ENCODE data around the gene MT1X.
"Not testable (repeated sequence)": the region's sequence is repeated elsewhere in the genome, so short reads cannot be mapped to it uniquely, and the experiment has no call there.

Gene MT1X

GRCh38 chr16:56672761-56673536 is 9.3 kb upstream of the MT1X start:
- Histone ChIP-seq H3K9me3 (no peaks in the 10 kb centered on the region), H3K27me3 (peaks cover 3 to 72% of the 10 kb centered on the region in 2 donors), H3K4me1 (peaks cover 0 to 27% (median 18%) of the 10 kb centered on the region in 4 donors), H3K36me3 (no peaks in the 10 kb centered on the region), H3K27ac (no peak overlapping the region), H3K4me3 (no peak overlapping the region)
- TF ChIP-seq, protein P1, sequence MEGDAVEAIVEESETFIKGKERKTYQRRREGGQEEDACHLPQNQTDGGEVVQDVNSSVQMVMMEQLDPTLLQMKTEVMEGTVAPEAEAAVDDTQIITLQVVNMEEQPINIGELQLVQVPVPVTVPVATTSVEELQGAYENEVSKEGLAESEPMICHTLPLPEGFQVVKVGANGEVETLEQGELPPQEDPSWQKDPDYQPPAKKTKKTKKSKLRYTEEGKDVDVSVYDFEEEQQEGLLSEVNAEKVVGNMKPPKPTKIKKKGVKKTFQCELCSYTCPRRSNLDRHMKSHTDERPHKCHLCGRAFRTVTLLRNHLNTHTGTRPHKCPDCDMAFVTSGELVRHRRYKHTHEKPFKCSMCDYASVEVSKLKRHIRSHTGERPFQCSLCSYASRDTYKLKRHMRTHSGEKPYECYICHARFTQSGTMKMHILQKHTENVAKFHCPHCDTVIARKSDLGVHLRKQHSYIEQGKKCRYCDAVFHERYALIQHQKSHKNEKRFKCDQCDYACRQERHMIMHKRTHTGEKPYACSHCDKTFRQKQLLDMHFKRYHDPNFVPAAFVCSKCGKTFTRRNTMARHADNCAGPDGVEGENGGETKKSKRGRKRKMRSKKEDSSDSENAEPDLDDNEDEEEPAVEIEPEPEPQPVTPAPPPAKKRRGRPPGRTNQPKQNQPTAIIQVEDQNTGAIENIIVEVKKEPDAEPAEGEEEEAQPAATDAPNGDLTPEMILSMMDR (IDR thresholded peaks at IDR 0.05), result no peak
- intact Hi-C loops (cut with DNase I; ENCODE audit: low total_unique reads), result no loop called here
- DNase-seq, result no peak

DNA sequence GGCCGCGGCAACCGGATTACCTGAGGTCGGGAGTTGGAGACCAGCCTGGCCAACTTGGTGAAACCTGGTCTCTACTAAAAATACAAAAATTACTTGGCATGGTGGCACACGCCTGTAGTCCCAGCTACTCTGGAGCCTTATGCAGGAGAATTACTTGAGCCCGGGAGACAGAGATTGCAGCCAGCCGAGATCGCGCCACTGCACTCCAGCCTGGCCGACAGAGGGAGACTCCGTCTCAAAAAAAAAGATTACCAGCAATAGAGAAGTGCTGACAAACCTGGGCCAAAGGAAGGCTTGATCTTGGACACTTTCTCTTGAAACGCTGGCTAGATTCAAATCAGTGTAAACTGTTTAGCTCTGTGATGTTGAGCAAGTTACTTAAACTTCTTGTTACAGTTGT is 8.3 kb upstream of the MT1X start:
- Histone ChIP-seq H3K4me1 (peaks cover 0 to 21% (median 14%) of the 10 kb centered on the region in 4 donors), H3K9me3 (no peaks in the 10 kb centered on the region), H3K27ac (no peak overlapping the region), H3K36me3 (no peaks in the 10 kb centered on the region), H3K27me3 (peaks cover 3 to 63% of the 10 kb centered on the region in 2 donors), H3K4me3 (no peak overlapping the region)
- DNase-seq, result no peak
- TF ChIP-seq, protein P1 (IDR thresholded peaks at IDR 0.05), result peak; percentile 62 to 73
- intact Hi-C loops (cut with DNase I; ENCODE audit: low total_unique reads), result no loop called here

DNA sequence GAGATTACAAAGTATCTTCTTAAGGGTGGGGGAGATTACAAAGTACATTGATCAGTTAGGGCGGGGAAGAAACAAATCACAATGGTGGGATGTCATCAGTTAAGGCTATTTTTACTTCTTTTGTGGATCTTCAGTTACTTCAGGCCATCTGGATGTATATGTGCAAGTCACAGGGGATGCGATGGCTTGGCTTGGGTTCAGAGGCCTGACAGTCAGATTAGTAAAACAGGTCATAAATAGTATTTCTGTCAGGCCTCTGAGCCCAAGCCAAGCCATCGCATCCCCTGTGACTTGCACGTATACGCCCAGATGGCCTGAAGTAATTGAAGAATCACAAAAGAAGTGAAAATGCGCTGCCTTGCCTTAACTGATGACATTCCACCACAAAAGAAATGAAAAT is 7.7 kb upstream of the MT1X start:
- Histone ChIP-seq H3K27me3 (peaks cover 0 to 56% of the 10 kb centered on the region in 2 donors), H3K4me1 (peaks cover 0 to 15% (median 10%) of the 10 kb centered on the region in 4 donors)
- H3K4me3 ChIP-seq; intact Hi-C loops (cut with DNase I; ENCODE audit: low total_unique reads); DNase-seq; H3K9me3 ChIP-seq; H3K36me3 ChIP-seq; H3K27ac ChIP-seq: not testable (repeated sequence)

GRCh38 chr16:56675685-56676210 is 6.5 kb upstream of the MT1X start:
- Histone ChIP-seq H3K9me3 (no peaks in the 10 kb centered on the region), H3K4me3 (peak overlapping the region in 1 of 2 donors; percentile 3), H3K4me1 (peaks cover 0 to 10% (median 9%) of the 10 kb centered on the region in 4 donors), H3K36me3 (no peaks in the 10 kb centered on the region), H3K27ac (no peak overlapping the region), H3K27me3 (peaks cover 0 to 44% of the 10 kb centered on the region in 2 donors)
- no peak for DNase-seq
- intact Hi-C loops (cut with DNase I; ENCODE audit: low total_unique reads), result no loop called here
- TF ChIP-seq, protein P1 (IDR thresholded peaks at IDR 0.05), result no peak

DNA sequence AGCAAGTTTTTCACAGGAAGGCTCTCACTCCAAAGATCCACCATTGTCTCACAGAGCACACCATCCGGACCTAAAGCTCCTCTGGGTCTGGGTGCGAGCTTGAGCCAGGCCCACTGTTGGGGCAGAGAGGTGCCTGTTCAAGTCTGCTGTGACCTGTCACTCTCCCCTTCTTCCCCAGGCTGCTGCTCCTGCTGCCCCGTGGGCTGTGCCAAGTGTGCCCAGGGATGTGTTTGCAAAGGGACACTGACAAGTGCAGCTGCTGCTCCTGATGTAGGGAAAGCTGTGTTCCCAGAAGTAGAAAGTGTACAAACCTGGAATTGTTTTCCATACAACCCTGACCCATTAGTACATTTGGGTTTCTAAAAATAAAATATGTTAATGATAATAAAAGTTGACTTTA is 4.8 kb upstream of the MT1X start:
- Histone ChIP-seq H3K4me3 (no peak overlapping the region), H3K27ac (no peak overlapping the region), H3K4me1 (peaks cover 0 to 18% (median 9%) of the 10 kb centered on the region in 4 donors), H3K27me3 (peaks cover 0 to 32% of the 10 kb centered on the region in 2 donors), H3K36me3 (no peaks in the 10 kb centered on the region), H3K9me3 (no peaks in the 10 kb centered on the region)
- no peak for DNase-seq
- TF ChIP-seq, protein P1 (IDR thresholded peaks at IDR 0.05), result no peak
- intact Hi-C loops (cut with DNase I; ENCODE audit: low total_unique reads), result no loop called here

GRCh38 chr16:56679078-56679730 is 3.1 kb upstream of the MT1X start:
- Histone ChIP-seq H3K27me3 (peaks cover 0 to 20% of the 10 kb centered on the region in 2 donors), H3K36me3 (peaks cover 6 to 7% (median 6%) of the 10 kb centered on the region in 3 donors), H3K27ac (no peak overlapping the region), H3K4me1 (peaks cover 0 to 29% (median 8%) of the 10 kb centered on the region in 4 donors), H3K4me3 (no peak overlapping the region), H3K9me3 (no peaks in the 10 kb centered on the region)
- TF ChIP-seq, protein P1 (IDR thresholded peaks at IDR 0.05), result no peak
- DNase-seq, result peak in 1 of 2 donors; percentile 44
- intact Hi-C loops (cut with DNase I; ENCODE audit: low total_unique reads), result no loop called here
